MM.1S (cell line): ENCODE results near the gene MRPL54.
"Not testable (repeated sequence)": the region's sequence is repeated elsewhere in the genome, so short reads cannot be mapped to it uniquely, and the experiment has no call there.

Source experiments
- DNase-seq: peaks from one replicate; pipeline ENCODE4 v3.0.0-alpha.2; 2015
- H2AFZ ChIP-seq: fragments of 300-600 bp; sonication (generic); 2 replicates; pipeline ENCODE4 v1.6.0; 2016; ENCODE audit warnings: antibody characterized with exemption, low read length
- H3F3A ChIP-seq: fragments of 300-600 bp; sonication (generic); 2 replicates; pipeline ENCODE4 v1.6.1; 2016; ENCODE audit warnings: mild to moderate bottlenecking, antibody characterized with exemption, low read length, moderate library complexity, mixed read lengths; ENCODE audit not compliant: insufficient read depth
- H3K27ac ChIP-seq: fragments of 300-600 bp; sonication (generic); 2 replicates; pipeline ENCODE4 v1.5.1; 2016; ENCODE audit warnings: mild to moderate bottlenecking, low read length
- H3K27me3 ChIP-seq: fragments of 300-600 bp; sonication (generic); replicated peaks from 2 replicates; pipeline ENCODE4 v1.6.0; 2016; ENCODE audit warnings: low read length; ENCODE audit not compliant: insufficient read depth
- H3K36me3 ChIP-seq: fragments of 300-600 bp; sonication (generic); replicated peaks from 2 replicates; pipeline ENCODE4 v1.6.1; 2016; ENCODE audit warnings: mild to moderate bottlenecking, low read length, mixed read lengths; ENCODE audit not compliant: insufficient read depth
- H3K4me1 ChIP-seq: fragments of 300-600 bp; sonication (generic); 2 replicates; pipeline ENCODE4 v1.6.1; 2016; ENCODE audit warnings: low read length, mixed read lengths
- H3K4me2 ChIP-seq: fragments of 300-600 bp; sonication (generic); 2 replicates; pipeline ENCODE4 v1.6.0; 2016; ENCODE audit warnings: low read depth, low read length
- H3K4me3 ChIP-seq: fragments of 300-600 bp; sonication (generic); 2 replicates; pipeline ENCODE4 v1.5.1; 2016; ENCODE audit warnings: low read length, mixed read lengths
- H3K79me2 ChIP-seq: fragments of 300-600 bp; sonication (generic); 2 replicates; pipeline ENCODE4 v1.6.1; 2016; ENCODE audit warnings: mixed run types, low read length, mixed read lengths
- H3K9ac ChIP-seq: fragments of 300-600 bp; sonication (generic); 2 replicates; pipeline ENCODE4 v1.6.1; 2016; ENCODE audit warnings: low read length, mixed read lengths
- H3K9me2 ChIP-seq: fragments of 300-600 bp; sonication (generic); replicated peaks from 2 replicates; pipeline ENCODE4 v1.6.1; 2016; ENCODE audit warnings: mild to moderate bottlenecking, low read length, mixed read lengths; ENCODE audit not compliant: insufficient read depth
- H3K9me3 ChIP-seq: fragments of 300-600 bp; sonication (generic); replicated peaks from 2 replicates; pipeline ENCODE4 v1.6.1; 2016; ENCODE audit warnings: mild to moderate bottlenecking, low read length, mixed read lengths; ENCODE audit not compliant: insufficient read depth
- H4K20me1 ChIP-seq: fragments of 300-600 bp; sonication (generic); 2 replicates; pipeline ENCODE4 v1.6.1; 2016; ENCODE audit warnings: mild to moderate bottlenecking, low read length, moderate library complexity, mixed read lengths; ENCODE audit not compliant: insufficient read depth
- EZH2 ChIP-seq: fragments of 300-600 bp; sonication (generic); optimal IDR thresholded peaks from 2 replicates; pipeline ENCODE3; 2017; ENCODE audit warnings: low read depth, mild to moderate bottlenecking, antibody characterized with exemption, low read length, mixed read lengths
- EZH2phosphoT487 ChIP-seq: fragments of 300-600 bp; sonication (generic); IDR thresholded peaks from 2 replicates; pipeline ENCODE4 v1.6.1; 2018; ENCODE audit warnings: antibody characterized with exemption, low read length
- TF ChIP-seq, protein P1 (sequence below): fragments of 300-600 bp; sonication (generic); IDR thresholded peaks from 2 replicates; pipeline ENCODE4 v1.5.1; 2016; ENCODE audit warnings: antibody characterized with exemption, low read length, mixed read lengths

MRPL54 gene

DNA sequence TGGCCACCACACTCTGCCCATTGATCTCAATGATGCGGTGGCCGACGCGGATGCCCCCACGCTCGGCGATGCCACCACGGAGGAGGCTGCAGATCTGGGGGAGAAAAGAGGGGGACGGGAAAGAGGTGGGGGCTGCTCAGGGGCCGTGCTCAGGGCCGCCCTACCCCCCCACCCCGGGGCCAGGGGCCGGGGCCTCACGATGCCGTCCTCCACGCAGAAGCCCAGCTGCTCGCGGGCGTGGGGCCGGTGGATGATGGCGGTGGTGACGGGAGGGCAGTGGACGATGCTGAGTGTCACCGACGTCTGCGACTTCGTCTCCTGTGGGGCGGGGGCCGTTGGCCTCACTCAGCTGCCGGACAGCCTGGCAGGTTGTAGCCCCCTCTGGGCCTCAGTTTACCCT, 11.2 kb upstream of the MRPL54 start:
- no peak overlapping the region for H2AFZ ChIP-seq
- no peaks in the 10 kb centered on the region for H3F3A ChIP-seq
- H3K4me3 ChIP-seq = no peak overlapping the region
- H3K9me2 ChIP-seq = no peaks in the 10 kb centered on the region
- H3K79me2 ChIP-seq = no peaks in the 10 kb centered on the region
- H3K4me1 ChIP-seq = no peaks in the 10 kb centered on the region
- H3K9me3 ChIP-seq = no peaks in the 10 kb centered on the region
- no peak overlapping the region for H3K4me2 ChIP-seq
- no peak for DNase-seq
- H3K9ac ChIP-seq = no peak overlapping the region
- H3K27ac ChIP-seq = no peak overlapping the region
- H3K27me3 ChIP-seq = no peaks in the 10 kb centered on the region
- H4K20me1 ChIP-seq = no peaks in the 10 kb centered on the region
- H3K36me3 ChIP-seq = no peaks in the 10 kb centered on the region
- TF ChIP-seq EZH2phosphoT487 (no peak), EZH2 (no peak)
- TF ChIP-seq, protein P1, sequence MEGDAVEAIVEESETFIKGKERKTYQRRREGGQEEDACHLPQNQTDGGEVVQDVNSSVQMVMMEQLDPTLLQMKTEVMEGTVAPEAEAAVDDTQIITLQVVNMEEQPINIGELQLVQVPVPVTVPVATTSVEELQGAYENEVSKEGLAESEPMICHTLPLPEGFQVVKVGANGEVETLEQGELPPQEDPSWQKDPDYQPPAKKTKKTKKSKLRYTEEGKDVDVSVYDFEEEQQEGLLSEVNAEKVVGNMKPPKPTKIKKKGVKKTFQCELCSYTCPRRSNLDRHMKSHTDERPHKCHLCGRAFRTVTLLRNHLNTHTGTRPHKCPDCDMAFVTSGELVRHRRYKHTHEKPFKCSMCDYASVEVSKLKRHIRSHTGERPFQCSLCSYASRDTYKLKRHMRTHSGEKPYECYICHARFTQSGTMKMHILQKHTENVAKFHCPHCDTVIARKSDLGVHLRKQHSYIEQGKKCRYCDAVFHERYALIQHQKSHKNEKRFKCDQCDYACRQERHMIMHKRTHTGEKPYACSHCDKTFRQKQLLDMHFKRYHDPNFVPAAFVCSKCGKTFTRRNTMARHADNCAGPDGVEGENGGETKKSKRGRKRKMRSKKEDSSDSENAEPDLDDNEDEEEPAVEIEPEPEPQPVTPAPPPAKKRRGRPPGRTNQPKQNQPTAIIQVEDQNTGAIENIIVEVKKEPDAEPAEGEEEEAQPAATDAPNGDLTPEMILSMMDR = no peak

DNA sequence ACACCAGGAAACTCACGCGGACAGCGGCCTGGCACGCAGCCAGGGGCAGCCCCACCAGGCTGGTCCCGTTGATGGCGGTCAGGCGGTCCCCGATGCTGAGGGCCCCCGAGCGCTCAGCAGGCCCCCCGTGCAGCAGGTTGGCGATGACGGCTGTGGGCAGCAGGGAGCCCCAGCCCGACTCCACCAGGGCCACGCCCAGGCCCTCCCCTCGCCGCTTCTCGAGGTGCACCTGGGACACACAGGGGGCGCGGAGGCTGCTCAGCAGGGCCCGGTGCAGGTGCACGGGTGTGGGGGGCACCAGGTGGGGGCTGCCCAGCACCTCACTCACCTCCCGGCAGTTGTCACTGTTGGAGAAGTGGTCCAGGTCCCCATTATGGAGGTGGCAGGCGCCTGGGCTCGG, 10.0 kb upstream of the MRPL54 start:
- H2AFZ ChIP-seq = no peak overlapping the region
- no peaks in the 10 kb centered on the region for H3K36me3 ChIP-seq
- no peak for DNase-seq

DNA sequence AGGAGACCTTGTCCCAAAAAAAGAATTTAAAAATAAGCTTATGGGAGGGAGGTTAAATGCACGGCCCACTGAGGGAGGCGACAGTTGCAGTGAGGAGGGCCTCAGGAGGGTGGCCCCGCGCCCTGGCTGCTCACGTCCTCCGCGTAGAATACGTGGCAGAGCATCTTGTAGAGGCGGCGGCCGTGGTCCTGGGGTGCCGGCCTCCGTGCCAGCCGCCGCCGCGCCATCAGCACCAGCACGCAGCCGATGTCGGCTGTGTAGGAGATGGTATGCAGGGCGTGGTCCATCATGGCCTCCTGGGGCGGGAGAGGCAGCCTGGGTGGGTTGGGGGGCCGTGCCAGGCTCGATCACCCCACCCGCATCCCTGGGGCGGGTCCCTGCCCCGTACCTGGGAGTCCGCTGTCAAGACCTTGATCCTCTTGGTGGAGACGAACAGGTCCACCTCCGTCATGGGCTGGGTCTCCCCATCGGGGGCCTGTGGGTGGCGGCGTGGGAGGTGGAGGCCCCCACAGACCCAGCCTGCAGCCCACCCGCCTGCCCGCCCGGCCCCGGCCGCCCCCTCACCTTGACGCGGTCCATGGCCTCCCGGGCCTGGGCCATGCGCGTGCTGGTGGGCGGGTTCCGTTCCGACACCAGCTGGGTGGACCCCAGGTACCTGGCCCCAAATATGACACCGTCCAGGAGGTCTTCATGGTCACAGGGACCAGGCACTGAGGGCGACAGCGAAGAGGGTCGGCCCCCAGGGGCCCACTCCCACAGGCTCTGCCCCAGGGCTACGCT, 8.7 kb upstream of the MRPL54 start:
- H3K4me1 ChIP-seq = no peaks in the 10 kb centered on the region
- H3K9me2 ChIP-seq = no peaks in the 10 kb centered on the region
- H3F3A ChIP-seq = no peaks in the 10 kb centered on the region
- H3K9ac ChIP-seq = no peak overlapping the region
- H3K4me2 ChIP-seq = no peak overlapping the region
- H3K9me3 ChIP-seq = no peaks in the 10 kb centered on the region
- H3K36me3 ChIP-seq = no peaks in the 10 kb centered on the region
- H2AFZ ChIP-seq = no peak overlapping the region
- TF ChIP-seq, protein P1 = no peak
- no peak for TF ChIP-seq EZH2phosphoT487
- no peak for TF ChIP-seq EZH2
- no peaks in the 10 kb centered on the region for H3K27me3 ChIP-seq
- H4K20me1 ChIP-seq = no peaks in the 10 kb centered on the region
- H3K79me2 ChIP-seq = no peaks in the 10 kb centered on the region
- H3K27ac ChIP-seq = no peak overlapping the region
- H3K4me3 ChIP-seq = no peak overlapping the region
- DNase-seq = no peak

More for the DNA sequence above, 10.0 kb upstream of the MRPL54 start:
- Histone ChIP-seq H3K27me3 (no peaks in the 10 kb centered on the region), H3K9me3 (no peaks in the 10 kb centered on the region), H3K4me3 (no peak overlapping the region), H4K20me1 (no peaks in the 10 kb centered on the region), H3K4me1 (no peaks in the 10 kb centered on the region), H3K4me2 (no peak overlapping the region), H3F3A (no peaks in the 10 kb centered on the region), H3K27ac (no peak overlapping the region), H3K79me2 (no peaks in the 10 kb centered on the region), H3K9me2 (no peaks in the 10 kb centered on the region), H3K9ac (no peak overlapping the region)
- no peak for TF ChIP-seq EZH2phosphoT487
- TF ChIP-seq EZH2 = no peak
- TF ChIP-seq, protein P1 = no peak

DNA sequence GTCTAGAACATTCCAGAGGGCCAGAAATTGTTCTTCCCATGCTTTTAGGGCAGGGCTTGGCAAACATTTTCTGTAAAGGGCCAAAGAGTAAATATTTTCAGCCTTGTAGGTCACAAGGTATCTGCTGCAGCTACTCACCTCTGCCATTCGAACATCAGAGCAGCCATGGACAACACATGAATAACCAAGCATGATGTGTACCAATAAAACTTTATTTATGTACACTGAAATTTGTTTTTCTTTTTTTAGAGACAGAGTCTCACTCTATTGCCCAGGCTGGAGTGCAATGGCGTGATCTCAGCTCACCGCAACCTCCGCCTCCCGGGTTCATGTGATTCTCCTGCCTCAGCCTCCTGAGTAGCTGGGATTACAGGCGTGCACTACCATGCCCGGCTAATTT, 4.8 kb upstream of the MRPL54 start:
- not testable (repeated sequence) for H3F3A ChIP-seq, H3K4me3 ChIP-seq, H3K36me3 ChIP-seq, H3K27ac ChIP-seq, H3K9me3 ChIP-seq, H4K20me1 ChIP-seq, H2AFZ ChIP-seq, H3K9ac ChIP-seq, H3K4me2 ChIP-seq, H3K27me3 ChIP-seq, DNase-seq, H3K4me1 ChIP-seq, H3K9me2 ChIP-seq
- peaks cover 24% of the 10 kb centered on the region for H3K79me2 ChIP-seq

DNA sequence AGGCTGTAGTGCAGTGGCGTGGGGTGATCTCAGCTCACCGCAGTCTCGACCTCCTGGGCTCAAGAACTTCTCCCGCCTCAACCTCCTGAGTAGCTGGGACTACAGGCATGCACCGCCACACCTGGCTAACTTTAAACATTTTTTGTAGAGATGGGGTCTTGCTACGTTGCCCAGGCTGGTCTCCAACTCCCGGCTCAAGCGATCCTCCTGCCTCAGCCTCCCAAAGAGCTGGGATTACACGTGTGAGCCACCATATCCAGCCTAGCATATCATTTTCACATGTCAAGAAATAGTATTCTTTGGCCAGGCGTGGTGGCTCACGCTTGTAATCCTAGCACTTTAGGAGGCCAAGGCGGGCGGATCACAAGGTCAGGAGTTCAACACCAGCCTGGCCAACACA, 4.2 kb upstream of the MRPL54 start:
- H3K9ac ChIP-seq, H4K20me1 ChIP-seq, H3K9me2 ChIP-seq, H3K27ac ChIP-seq, DNase-seq, H2AFZ ChIP-seq, H3K4me3 ChIP-seq, H3K4me1 ChIP-seq, H3K36me3 ChIP-seq, H3K4me2 ChIP-seq, H3K9me3 ChIP-seq, H3F3A ChIP-seq, H3K27me3 ChIP-seq: not testable (repeated sequence)
- peaks cover 28% of the 10 kb centered on the region for H3K79me2 ChIP-seq
